ENCODE results near the gene SYTL3. TPM values are rescaled to one million over a fixed set of nuclear protein-coding genes. Genes with fewer than 3 reads are reported as not detected.

Gene SYTL3

Small RNA genes within 50 kb of the gene (small RNA-seq; reads per million reads assigned to genes)
- not detected for gene MIR3918
- not detected for gene MIR7161
